22Rv1 (cell line): ENCODE measurements around the gene CDHR3.

Experiments
- CTCF ChIP-seq: fragments of 450-650 bp; IDR thresholded peaks from 2 replicates; pipeline ENCODE4 v1.5.1; 2017; ENCODE audit warnings: mild to moderate bottlenecking
- ZFX ChIP-seq: fragments of 450-650 bp; IDR thresholded peaks from 2 replicates; pipeline ENCODE4 v1.6.1; 2017; ENCODE audit warnings: antibody characterized with exemption, borderline replicate concordance

- TF ChIP-seq CTCF (no peak), ZFX (no peak)
Measured at GRCh38 chr7:105962353-105962752, 711 bp upstream of the CDHR3 start.
